Superior temporal gyrus (tissue), 1 donor: ENCODE data around the gene C1QTNF8.

Experiments used
- DNase-seq: peaks from one replicate; pipeline ENCODE4 v3.0.0-alpha.2; 2016; ENCODE audit errors: extremely low spot score

Gene C1QTNF8

GRCh38 chr16:1060416-1061340, 35.4 kb downstream of the C1QTNF8 start:
- DNase-seq, result no peak

GRCh38 chr16:1059310-1059709, 36.7 kb downstream of the C1QTNF8 start:
- no peak for DNase-seq

- no peak for DNase-seq
Measured at GRCh38 chr16:1058216-1058615, 37.8 kb downstream of the C1QTNF8 start.

- no peak for DNase-seq
Measured at GRCh38 chr16:1057252-1057932, 38.7 kb downstream of the C1QTNF8 start.

- no peak for DNase-seq
Measured at GRCh38 chr16:1056196-1056595, 39.8 kb downstream of the C1QTNF8 start.

GRCh38 chr16:1055557-1055924, 40.5 kb downstream of the C1QTNF8 start:
- no peak for DNase-seq

- DNase-seq, result peak; percentile 84
Measured at GRCh38 chr16:1054660-1055556, 41.1 kb downstream of the C1QTNF8 start.

- DNase-seq, result no peak
Measured at GRCh38 chr16:1053700-1054368, 42.2 kb downstream of the C1QTNF8 start.

- no peak for DNase-seq
Measured at GRCh38 chr16:1053121-1053521, 42.9 kb downstream of the C1QTNF8 start.

GRCh38 chr16:1052721-1053120, 43.3 kb downstream of the C1QTNF8 start:
- no peak for DNase-seq

- DNase-seq, result no peak
Measured at GRCh38 chr16:1051446-1051845, 44.6 kb downstream of the C1QTNF8 start.

- no peak for DNase-seq
Measured at GRCh38 chr16:1050921-1051320, 45.1 kb downstream of the C1QTNF8 start.

- DNase-seq, result no peak
Measured at GRCh38 chr16:1050516-1050915, 45.5 kb downstream of the C1QTNF8 start.

- DNase-seq, result no peak
Measured at GRCh38 chr16:1049976-1050247, 46.1 kb downstream of the C1QTNF8 start.

- no peak for DNase-seq
Measured at GRCh38 chr16:1049113-1049975, 46.7 kb downstream of the C1QTNF8 start.

GRCh38 chr16:1048442-1049112, 47.5 kb downstream of the C1QTNF8 start:
- DNase-seq, result peak; percentile 84

- no peak for DNase-seq
Measured at GRCh38 chr16:1047801-1048200, 48.2 kb downstream of the C1QTNF8 start.

- DNase-seq, result no peak
Measured at GRCh38 chr16:1047123-1047522, 48.9 kb downstream of the C1QTNF8 start.

- DNase-seq, result peak; percentile 86
Measured at GRCh38 chr16:1045993-1046911, 49.8 kb downstream of the C1QTNF8 start.
